Measurements from ENCODE around the gene QSOX1. TPM values are rescaled to one million over a fixed set of nuclear protein-coding genes. Genes with fewer than 3 reads are reported as not detected.

The QSOX1 gene
- total and polyA plus RNA-seq, 2 donors (not counting 3 experiments of a cell fraction or from before 2014, with no cell fraction given), result 256 to 415 TPM

- POLR2A ChIA-PET, result no interaction called here
- Histone ChIP-seq H3K4me1 (ENCODE audit: control insufficient read depth, extremely low read depth, insufficient read depth, low read length) (no peaks in the 10 kb centered on the region), H3K27ac (ENCODE audit: insufficient read depth, low read depth, low read length) (no peak overlapping the region), H3K9ac (replicated peaks; ENCODE audit: extremely low read depth, insufficient read depth, low read length) (no peak overlapping the region), H3K4me2 (ENCODE audit: insufficient read depth, low read length) (no peak overlapping the region), H3K9me3 (replicated peaks; ENCODE audit: control insufficient read depth, insufficient read depth, low read length) (no peaks in the 10 kb centered on the region), H3K36me3 (ENCODE audit: control insufficient read depth in 2 of 2, extremely low read depth in 1 of 2, insufficient read depth in 2 of 2, low read length in 2 of 2) (peaks cover 0 to 24% of the 10 kb centered on the region in 2 experiments), H4K20me1 (replicated peaks; ENCODE audit: control insufficient read depth, extremely low read depth, insufficient read depth, low read length) (no peaks in the 10 kb centered on the region), H3K9me1 (replicated peaks; ENCODE audit: control insufficient read depth, extremely low read depth, insufficient read depth, low read length) (no peaks in the 10 kb centered on the region), H3K79me2 (ENCODE audit: control insufficient read depth, insufficient read depth, low read length) (no peaks in the 10 kb centered on the region), H3K4me3 (replicated peaks in 1 of 3; ENCODE audit: insufficient read depth in 1 of 3, low read depth in 1 of 3, low read length in 3 of 3) (no peak overlapping the region), H2AFZ (ENCODE audit: low read depth, low read length) (no peak overlapping the region), H3K27me3 (ENCODE audit: control insufficient read depth in 2 of 2, insufficient read depth in 2 of 2, low read length in 2 of 2) (no peaks in the 10 kb centered on the region)
- FAIRE-seq (no peak), DNase-seq (ENCODE audit: low read depth, low spot score) (no peak)
- no TSS peak for BruUV-seq (replicated peaks)
- CTCF ChIA-PET, result interaction anchor here (0.6 to 2.5 kb wide), 8 partner anchors 9 to 388 kb away, joined by 3 to 7 read pairs (median 4); no protein-coding TSS in a partner anchor
- no peak for TF ChIP-seq EZH2 (IDR thresholded peaks at IDR 0.05; ENCODE audit: borderline replicate concordance, low read depth, low read length, severe bottlenecking)
- intact Hi-C loops (cut with micrococcal nuclease), result no loop called here
- dilution Hi-C loops (cut with MboI; ENCODE audit: extremely low pct_ligation_motif_present, low sequenced_read_pairs), result no loop called here
Measured at GRCh38 chr1:180198196-180198595, 43.5 kb downstream of the QSOX1 start.

GRCh38 chr1:180198611-180199010 lies 43.9 kb downstream of the QSOX1 start:
- dilution Hi-C loops (cut with MboI; ENCODE audit: extremely low pct_ligation_motif_present, low sequenced_read_pairs) (no loop called here), intact Hi-C loops (cut with micrococcal nuclease) (no loop called here)
- Histone ChIP-seq H3K4me3 (replicated peaks in 1 of 3; ENCODE audit: insufficient read depth in 1 of 3, low read depth in 1 of 3, low read length in 3 of 3) (no peak overlapping the region), H3K27me3 (ENCODE audit: control insufficient read depth in 2 of 2, insufficient read depth in 2 of 2, low read length in 2 of 2) (no peaks in the 10 kb centered on the region), H3K4me2 (ENCODE audit: insufficient read depth, low read length) (no peak overlapping the region), H3K9me3 (replicated peaks; ENCODE audit: control insufficient read depth, insufficient read depth, low read length) (no peaks in the 10 kb centered on the region), H3K36me3 (ENCODE audit: control insufficient read depth in 2 of 2, extremely low read depth in 1 of 2, insufficient read depth in 2 of 2, low read length in 2 of 2) (peaks cover 0 to 24% of the 10 kb centered on the region in 2 experiments), H3K4me1 (ENCODE audit: control insufficient read depth, extremely low read depth, insufficient read depth, low read length) (no peaks in the 10 kb centered on the region), H4K20me1 (replicated peaks; ENCODE audit: control insufficient read depth, extremely low read depth, insufficient read depth, low read length) (no peaks in the 10 kb centered on the region), H3K27ac (ENCODE audit: insufficient read depth, low read depth, low read length) (no peak overlapping the region), H3K9me1 (replicated peaks; ENCODE audit: control insufficient read depth, extremely low read depth, insufficient read depth, low read length) (no peaks in the 10 kb centered on the region), H2AFZ (ENCODE audit: low read depth, low read length) (no peak overlapping the region), H3K9ac (replicated peaks; ENCODE audit: extremely low read depth, insufficient read depth, low read length) (no peak overlapping the region), H3K79me2 (ENCODE audit: control insufficient read depth, insufficient read depth, low read length) (no peaks in the 10 kb centered on the region)
- CTCF ChIA-PET, result interaction anchor here (0.8 to 2.0 kb wide), 3 partner anchors 8 to 10 kb away, joined by 3 to 5 read pairs (median 4); no protein-coding TSS in a partner anchor
- no TSS peak for BruUV-seq (replicated peaks)
- DNase-seq (ENCODE audit: low read depth, low spot score) (no peak), FAIRE-seq (no peak)
- POLR2A ChIA-PET, result no interaction called here
- TF ChIP-seq GATA2 (IDR thresholded peaks at IDR 0.05; ENCODE audit: insufficient read depth, insufficient read length, low read depth, low read length), result no peak
- no peak for TF ChIP-seq MAX (IDR thresholded peaks at IDR 0.05; ENCODE audit: insufficient read depth, insufficient read length)
- TF ChIP-seq POLR2A (IDR thresholded peaks at IDR 0.05; ENCODE audit: low read depth, low read length), result no peak
- TF ChIP-seq MYC (IDR thresholded peaks at IDR 0.05; ENCODE audit: low read depth, low read length), result no peak
- no peak for TF ChIP-seq JUN (IDR thresholded peaks at IDR 0.05; ENCODE audit: borderline replicate concordance, insufficient read depth, insufficient read length, low read depth)
- no peak for TF ChIP-seq FOS (IDR thresholded peaks at IDR 0.05; ENCODE audit: borderline replicate concordance, insufficient read depth, low read length)
- TF ChIP-seq POLR2AphosphoS5 (IDR thresholded peaks at IDR 0.05; ENCODE audit: insufficient read depth, low read depth, low read length), result no peak
- no peak for TF ChIP-seq CTCF (IDR thresholded peaks at IDR 0.05; ENCODE audit: extremely low read depth in 1 of 2, insufficient read depth in 1 of 2, low read depth in 1 of 2, low read length in 2 of 2)
- no peak for TF ChIP-seq EZH2 (IDR thresholded peaks at IDR 0.05; ENCODE audit: borderline replicate concordance, low read depth, low read length, severe bottlenecking)

Measured in endothelial cell of umbilical vein (primary cell).